ENCODE data around the gene VSTM2L. TPM values are rescaled to one million over a fixed set of nuclear protein-coding genes. Genes with fewer than 3 reads are reported as not detected.

Gene VSTM2L
- total and polyA plus RNA-seq, 8 donors, result 1.1 to 10.1 (median 2.8) TPM

DNA sequence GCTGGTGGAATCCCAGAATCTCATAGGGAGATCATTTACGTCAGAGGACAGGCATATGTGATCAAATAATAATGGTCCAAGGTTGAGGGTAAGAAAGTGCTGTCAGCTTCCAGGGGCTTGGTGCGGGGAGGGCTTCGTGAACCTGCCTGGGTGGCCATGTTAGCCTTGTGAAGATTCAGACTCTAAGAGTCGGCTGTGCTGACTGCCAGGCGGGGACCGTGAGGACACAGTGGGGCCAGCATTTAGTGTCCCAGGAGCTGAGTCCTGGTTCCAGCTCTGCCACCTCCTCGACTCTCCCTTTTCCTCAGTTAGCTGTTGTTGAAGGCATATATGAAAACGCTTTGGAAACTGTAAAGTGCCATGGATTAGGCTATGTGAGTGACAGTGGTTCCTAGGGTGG, 33.5 kb downstream of the VSTM2L start:
- H3K4me3 ChIP-seq, result no peak overlapping the region
- H3K27ac ChIP-seq, result no peak overlapping the region
- H3K27me3 ChIP-seq, result no peaks in the 10 kb centered on the region
- no peaks in the 10 kb centered on the region for H3K9me3 ChIP-seq
- intact Hi-C loops (cut with DNase I), result no loop called here
- DNase-seq (no peak), FAIRE-seq (no peak), ATAC-seq (no peak)
- H3K36me3 ChIP-seq, result no peaks in the 10 kb centered on the region
- 78 to 88% methylated on average over 8 of the region's 8 CpGs for WGBS, 2 donors
- no peaks in the 10 kb centered on the region for H3K4me1 ChIP-seq
- TF ChIP-seq, protein P1, sequence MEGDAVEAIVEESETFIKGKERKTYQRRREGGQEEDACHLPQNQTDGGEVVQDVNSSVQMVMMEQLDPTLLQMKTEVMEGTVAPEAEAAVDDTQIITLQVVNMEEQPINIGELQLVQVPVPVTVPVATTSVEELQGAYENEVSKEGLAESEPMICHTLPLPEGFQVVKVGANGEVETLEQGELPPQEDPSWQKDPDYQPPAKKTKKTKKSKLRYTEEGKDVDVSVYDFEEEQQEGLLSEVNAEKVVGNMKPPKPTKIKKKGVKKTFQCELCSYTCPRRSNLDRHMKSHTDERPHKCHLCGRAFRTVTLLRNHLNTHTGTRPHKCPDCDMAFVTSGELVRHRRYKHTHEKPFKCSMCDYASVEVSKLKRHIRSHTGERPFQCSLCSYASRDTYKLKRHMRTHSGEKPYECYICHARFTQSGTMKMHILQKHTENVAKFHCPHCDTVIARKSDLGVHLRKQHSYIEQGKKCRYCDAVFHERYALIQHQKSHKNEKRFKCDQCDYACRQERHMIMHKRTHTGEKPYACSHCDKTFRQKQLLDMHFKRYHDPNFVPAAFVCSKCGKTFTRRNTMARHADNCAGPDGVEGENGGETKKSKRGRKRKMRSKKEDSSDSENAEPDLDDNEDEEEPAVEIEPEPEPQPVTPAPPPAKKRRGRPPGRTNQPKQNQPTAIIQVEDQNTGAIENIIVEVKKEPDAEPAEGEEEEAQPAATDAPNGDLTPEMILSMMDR (IDR thresholded peaks at IDR 0.05), result no peak

DNA sequence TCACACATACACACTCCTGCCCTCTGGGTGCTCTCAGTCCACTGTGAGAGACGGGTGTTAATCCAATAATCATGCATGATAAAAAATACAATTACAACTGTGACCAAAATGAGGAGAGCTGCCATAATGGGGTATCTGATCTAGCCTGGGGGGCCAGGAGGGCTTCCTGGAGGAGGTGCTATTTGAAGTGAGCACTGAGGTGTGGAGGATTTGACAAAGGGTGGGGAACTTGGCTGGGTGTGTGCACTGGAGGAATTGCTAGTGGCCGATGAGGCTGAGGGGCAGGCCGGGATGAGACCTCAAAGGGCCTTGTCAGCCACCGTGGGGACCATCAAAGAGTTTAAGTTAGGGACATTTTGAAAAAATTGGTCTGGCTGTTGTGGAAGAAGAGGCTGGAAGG, 34.8 kb downstream of the VSTM2L start:
- FAIRE-seq (no peak), ATAC-seq (no peak), DNase-seq (peak in 1 of 6 donors; percentile 15)
- Histone ChIP-seq H3K9me3 (no peaks in the 10 kb centered on the region), H3K27ac (no peak overlapping the region), H3K36me3 (no peaks in the 10 kb centered on the region), H3K4me1 (no peaks in the 10 kb centered on the region), H3K27me3 (no peaks in the 10 kb centered on the region), H3K4me3 (no peak overlapping the region)
- 72 to 82% methylated on average over 4 of the region's 4 CpGs for WGBS, 2 donors
- intact Hi-C loops (cut with DNase I), result no loop called here
- TF ChIP-seq, protein P1 (IDR thresholded peaks at IDR 0.05), result no peak

DNA sequence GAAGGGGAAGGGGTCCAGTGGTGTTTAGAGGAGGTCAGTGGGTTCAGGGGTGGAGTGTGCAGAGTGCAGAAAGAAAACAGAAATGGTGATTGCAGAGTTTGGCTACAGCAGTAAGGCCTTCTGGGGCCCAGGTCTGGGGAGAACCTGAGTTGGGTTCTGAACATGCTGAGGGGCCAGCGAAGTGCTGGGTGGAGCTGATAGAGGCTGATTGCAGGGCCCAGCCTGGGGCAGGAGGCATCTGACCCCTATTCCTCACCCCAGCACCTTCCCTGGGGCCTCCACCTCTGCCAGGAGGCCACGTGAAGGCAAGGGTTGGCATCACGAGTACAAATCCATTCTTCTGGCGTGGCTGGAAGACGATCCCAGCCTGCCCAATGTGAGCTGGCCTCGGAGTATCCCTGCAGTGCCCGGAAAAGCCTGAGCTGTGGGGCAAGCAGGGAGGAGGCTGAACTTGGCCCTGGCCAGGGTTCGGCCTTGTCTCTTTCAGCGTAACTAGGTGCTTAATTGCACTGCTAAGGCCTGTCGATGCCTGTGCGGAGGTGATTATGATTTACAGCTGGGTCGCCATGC, 35.3 kb downstream of the VSTM2L start:
- H3K27me3 ChIP-seq, result no peaks in the 10 kb centered on the region
- no peak overlapping the region for H3K27ac ChIP-seq
- H3K36me3 ChIP-seq, result no peaks in the 10 kb centered on the region
- FAIRE-seq (no peak), DNase-seq (peak in 1 of 6 donors; percentile 21), ATAC-seq (no peak)
- intact Hi-C loops (cut with DNase I), result no loop called here
- H3K9me3 ChIP-seq, result no peaks in the 10 kb centered on the region
- no peak overlapping the region for H3K4me3 ChIP-seq
- no peaks in the 10 kb centered on the region for H3K4me1 ChIP-seq
- TF ChIP-seq, protein P1 (IDR thresholded peaks at IDR 0.05), result no peak
- WGBS, 2 donors, result 82 to 87% methylated on average over 12 of the region's 12 CpGs

DNA sequence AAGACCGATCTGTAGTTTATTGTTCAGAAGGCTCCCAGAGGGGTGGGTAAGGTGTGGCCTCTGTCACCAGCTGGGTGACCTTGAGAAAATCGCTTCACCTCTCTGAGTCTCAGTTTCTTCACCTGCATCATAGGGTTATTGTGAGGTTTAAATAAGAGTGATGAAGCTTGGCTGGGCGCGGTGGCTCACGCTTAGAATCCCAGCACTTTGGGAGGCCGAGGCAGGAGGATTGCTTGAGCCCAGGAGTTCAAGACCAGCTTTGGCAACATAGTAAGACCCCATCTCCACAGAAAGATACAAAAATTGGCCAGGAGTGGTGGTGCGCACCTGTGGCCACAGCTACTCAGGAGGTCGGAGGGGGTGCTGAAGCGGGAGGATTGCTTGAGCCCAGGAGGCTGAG, 36.0 kb downstream of the VSTM2L start:
- Histone ChIP-seq H3K4me1 (no peaks in the 10 kb centered on the region), H3K36me3 (no peaks in the 10 kb centered on the region), H3K9me3 (no peaks in the 10 kb centered on the region), H3K27ac (no peak overlapping the region), H3K4me3 (no peak overlapping the region), H3K27me3 (no peaks in the 10 kb centered on the region)
- ATAC-seq (no peak), FAIRE-seq (no peak), DNase-seq (no peak)
- WGBS, 2 donors, result 87 to 88% methylated on average over 9 of the region's 9 CpGs
- intact Hi-C loops (cut with DNase I), result no loop called here
- TF ChIP-seq, protein P1 (IDR thresholded peaks at IDR 0.05), result no peak

DNA sequence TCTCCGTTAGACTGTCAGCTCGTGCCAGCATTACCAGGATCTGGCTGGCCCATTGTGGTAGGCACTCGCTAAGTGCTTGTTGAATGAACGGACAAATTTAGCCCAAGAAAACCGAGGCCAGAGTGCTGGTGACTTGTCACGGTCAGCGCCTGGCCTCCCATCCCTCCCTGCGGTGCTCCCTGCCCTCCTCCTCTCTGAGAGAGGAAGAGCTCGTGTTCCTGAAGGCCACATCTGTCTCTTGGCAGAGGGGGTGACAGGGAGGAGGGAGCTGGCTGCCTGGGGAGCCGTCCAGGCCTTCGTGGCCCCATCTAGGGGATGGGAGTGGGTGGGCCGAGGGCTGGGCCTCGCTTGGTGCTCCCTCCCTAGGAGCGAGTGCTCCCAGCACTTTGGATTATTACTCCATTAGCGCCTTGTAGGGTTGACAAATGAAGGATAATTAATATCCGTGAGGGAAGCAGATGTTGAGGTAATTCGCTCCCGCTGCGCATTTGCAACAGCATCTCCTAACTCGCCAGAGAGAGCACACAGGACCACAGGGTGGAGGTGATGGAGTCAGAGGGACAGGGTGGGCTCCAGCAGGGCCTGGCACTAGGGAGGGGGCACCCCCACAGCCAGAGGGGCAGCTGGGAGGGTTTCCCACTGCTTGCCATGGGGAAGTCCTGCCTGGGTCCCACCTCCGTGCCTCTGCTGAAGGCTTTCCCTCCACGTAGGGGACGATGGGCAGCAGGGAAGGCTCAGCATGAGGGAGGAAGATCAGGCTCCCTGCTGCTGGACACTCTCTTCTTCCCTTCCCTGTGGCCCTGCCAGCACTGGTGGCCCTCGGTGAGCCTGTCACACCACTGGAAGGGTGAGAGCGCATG, 37.0 kb downstream of the VSTM2L start:
- FAIRE-seq, result no peak
- peak in 1 of 6 donors; percentile 42 for DNase-seq
- Histone ChIP-seq H3K4me1 (no peaks in the 10 kb centered on the region), H3K36me3 (no peaks in the 10 kb centered on the region), H3K4me3 (no peak overlapping the region), H3K27me3 (no peaks in the 10 kb centered on the region), H3K9me3 (no peaks in the 10 kb centered on the region), H3K27ac (no peak overlapping the region)
- no peak for ATAC-seq
- 74% methylated on average over 23 to 25 of the region's 25 CpGs for WGBS, 2 donors
- intact Hi-C loops (cut with DNase I), result no loop called here
- TF ChIP-seq, protein P1 (IDR thresholded peaks at IDR 0.05), result no peak
